Rectal smooth muscle tissue (tissue), 1 donor: Measurements from ENCODE around the gene UBR2.
"Not testable (repeated sequence)": the region's sequence is repeated elsewhere in the genome, so short reads cannot be mapped to it uniquely, and the experiment has no call there.

Experiments
- H3K27ac ChIP-seq: one replicate; pipeline ENCODE4 v1.7.0; 2013; ENCODE audit warnings: low read depth, low read length, inconsistent platforms
- H3K27me3 ChIP-seq: one replicate; pipeline ENCODE4 v1.7.0; 2013; ENCODE audit warnings: low read length; ENCODE audit not compliant: control insufficient read depth, insufficient read depth
- H3K36me3 ChIP-seq: one replicate; pipeline ENCODE4 v1.7.0; 2013; ENCODE audit warnings: low read length; ENCODE audit not compliant: control insufficient read depth, insufficient read depth
- H3K4me1 ChIP-seq: one replicate; pipeline ENCODE4 v1.7.0; 2013; ENCODE audit warnings: low read length; ENCODE audit not compliant: control insufficient read depth, insufficient read depth
- H3K4me3 ChIP-seq: one replicate; pipeline ENCODE4 v1.7.0; 2013; ENCODE audit warnings: low read length
- H3K9ac ChIP-seq: one replicate; pipeline ENCODE4 v1.7.0; 2013; ENCODE audit warnings: low read length

Gene UBR2

DNA sequence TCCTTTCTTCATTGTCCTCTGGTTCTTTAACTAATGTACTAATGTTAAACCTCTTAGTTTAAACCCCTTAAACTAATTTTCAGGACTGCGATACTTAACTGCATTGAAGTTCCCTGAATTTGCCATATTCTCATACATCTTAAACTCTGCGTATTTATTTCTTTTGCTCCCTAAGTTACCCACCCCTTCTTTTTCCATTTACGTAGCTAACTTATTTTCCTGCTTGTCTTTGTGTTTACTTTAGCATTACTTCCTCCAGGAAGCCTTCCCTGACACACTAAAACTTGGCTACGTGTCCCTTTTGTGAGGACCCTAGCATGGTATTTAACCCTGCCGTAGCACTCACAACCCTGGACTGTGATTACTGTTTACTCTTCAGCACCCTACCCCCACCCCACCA is 79.0 kb downstream of the UBR2 start:
- Histone ChIP-seq H3K27ac (no peak overlapping the region), H3K36me3 (peaks cover 19% of the 10 kb centered on the region), H3K9ac (no peak overlapping the region), H3K4me1 (no peaks in the 10 kb centered on the region), H3K27me3 (no peaks in the 10 kb centered on the region), H3K4me3 (no peak overlapping the region)

DNA sequence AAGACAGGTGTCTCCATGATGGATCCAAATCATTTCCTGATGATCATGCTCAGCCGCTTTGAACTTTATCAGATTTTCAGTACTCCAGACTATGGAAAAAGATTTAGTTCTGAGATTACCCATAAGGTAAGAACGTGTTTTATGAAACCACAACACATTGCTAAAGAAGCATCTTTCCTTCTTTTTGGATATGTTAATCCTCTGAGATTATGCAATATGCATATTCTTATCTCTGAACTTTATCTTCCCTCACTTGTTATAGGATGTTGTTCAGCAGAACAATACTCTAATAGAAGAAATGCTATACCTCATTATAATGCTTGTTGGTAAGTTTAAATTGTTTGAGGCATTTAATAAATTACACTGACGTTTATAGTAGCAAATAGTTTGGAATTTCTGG is 80.4 kb downstream of the UBR2 start:
- peaks cover 16% of the 10 kb centered on the region for H3K36me3 ChIP-seq
- H3K4me3 ChIP-seq: no peak overlapping the region
- no peak overlapping the region for H3K9ac ChIP-seq
- H3K4me1 ChIP-seq: no peaks in the 10 kb centered on the region
- no peak overlapping the region for H3K27ac ChIP-seq
- no peaks in the 10 kb centered on the region for H3K27me3 ChIP-seq

DNA sequence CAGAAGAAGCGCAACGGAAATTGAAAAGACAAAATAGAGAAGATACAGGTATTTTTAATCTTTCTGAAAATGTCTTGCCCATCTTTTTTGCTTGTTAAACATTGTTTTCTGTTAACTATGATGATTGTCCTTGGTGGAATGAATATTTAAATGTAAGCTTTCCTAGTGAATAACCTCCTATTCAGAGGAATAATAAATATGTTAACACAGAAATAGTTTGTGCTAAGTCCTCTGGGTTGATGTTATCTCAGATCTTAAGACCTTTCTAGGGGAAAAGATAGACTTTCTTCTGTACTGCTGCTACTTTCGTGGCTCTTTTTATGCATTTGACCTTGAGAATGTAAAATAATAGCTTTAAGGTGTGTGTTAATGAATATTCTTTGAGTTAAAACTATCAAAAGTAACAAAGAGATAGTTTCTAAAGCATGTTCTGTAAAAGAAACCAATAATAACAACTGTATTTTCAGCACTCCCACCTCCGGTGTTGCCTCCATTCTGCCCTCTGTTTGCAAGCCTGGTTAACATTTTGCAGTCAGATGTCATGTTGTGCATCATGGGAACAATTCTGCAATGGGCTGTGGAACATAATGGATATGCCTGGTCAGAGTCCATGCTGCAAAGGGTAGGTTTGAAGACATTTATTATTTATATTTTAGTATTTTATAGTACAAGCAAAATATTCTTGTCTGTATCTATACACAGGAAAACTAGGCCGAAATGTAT is 88.4 kb downstream of the UBR2 start:
- no peaks in the 10 kb centered on the region for H3K4me1 ChIP-seq
- H3K27ac ChIP-seq: no peak overlapping the region
- no peak overlapping the region for H3K4me3 ChIP-seq
- H3K27me3 ChIP-seq: no peaks in the 10 kb centered on the region
- H3K36me3 ChIP-seq: peaks cover 6% of the 10 kb centered on the region
- H3K9ac ChIP-seq: no peak overlapping the region

DNA sequence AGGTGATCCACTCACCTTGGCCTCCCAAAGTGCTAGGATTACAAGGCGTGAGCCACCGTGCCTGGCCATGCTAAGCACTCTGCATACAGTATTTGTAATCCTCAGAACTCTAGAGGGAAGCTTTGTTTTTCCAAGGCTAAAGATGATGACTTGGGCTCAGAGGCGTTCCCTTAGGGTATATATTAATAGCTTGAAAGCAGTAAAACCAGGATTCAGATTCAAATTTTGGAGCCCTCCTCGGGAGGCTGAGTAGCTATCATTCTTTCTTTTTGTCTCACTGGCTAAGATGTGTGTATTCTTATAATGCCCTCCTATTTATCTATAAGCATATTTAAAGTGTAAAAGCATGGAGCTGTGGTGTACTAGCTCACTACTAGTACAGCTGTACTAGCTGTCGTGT is 90.0 kb downstream of the UBR2 start:
- Histone ChIP-seq H3K27me3 (no peaks in the 10 kb centered on the region), H3K9ac (no peak overlapping the region), H3K4me1 (no peaks in the 10 kb centered on the region), H3K36me3 (peaks cover 16% of the 10 kb centered on the region), H3K4me3 (no peak overlapping the region), H3K27ac (no peak overlapping the region)

DNA sequence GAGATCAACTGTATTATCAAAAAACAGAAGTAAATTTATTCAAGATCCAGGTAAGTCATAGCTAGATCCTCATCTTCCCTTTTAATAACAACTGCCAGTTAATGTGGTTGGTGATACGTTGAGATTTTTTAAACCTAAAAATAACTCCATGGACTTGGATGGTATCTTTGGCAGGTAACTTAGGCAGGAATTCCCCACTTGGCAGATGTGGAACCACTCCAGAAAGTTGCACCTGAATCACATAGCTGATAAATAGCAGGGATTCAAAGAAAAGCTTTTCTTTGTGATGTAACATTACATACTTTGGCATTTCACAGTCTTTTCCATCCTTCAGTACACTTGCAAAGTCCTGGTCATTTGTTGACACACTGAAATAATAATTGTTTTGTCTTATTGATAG is 96.0 kb downstream of the UBR2 start:
- no peak overlapping the region for H3K27ac ChIP-seq
- no peak overlapping the region for H3K4me3 ChIP-seq
- peaks cover 23% of the 10 kb centered on the region for H3K36me3 ChIP-seq

DNA sequence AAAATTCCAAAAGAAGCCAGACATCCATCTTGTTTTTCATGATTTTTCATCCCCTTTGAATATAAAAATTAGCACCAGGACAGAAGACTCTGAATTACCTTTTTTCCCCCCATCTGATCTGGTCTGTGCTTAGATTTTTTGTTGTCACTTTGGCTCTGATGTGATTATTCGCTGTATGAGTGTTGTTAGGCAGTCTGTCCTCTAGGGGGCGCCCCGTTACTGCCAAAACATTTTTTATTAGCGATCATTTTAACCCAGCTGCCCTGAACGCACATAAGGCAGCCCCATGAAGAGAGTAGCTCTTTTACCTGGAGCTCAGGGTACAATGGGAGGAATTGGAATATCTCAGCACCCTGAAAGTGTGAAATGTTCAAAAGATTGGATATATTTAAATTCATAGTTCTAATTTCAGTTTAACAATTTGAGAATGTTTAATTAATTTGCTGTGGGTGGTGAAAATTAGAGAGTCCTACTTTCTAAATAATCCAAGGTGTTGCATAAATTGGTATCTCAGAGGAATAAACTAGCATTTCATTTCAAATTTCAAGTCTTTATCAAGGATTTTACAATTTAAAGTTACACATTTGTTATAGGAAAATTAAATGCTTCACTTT is 97.8 kb downstream of the UBR2 start:
- H3K27ac ChIP-seq: no peak overlapping the region
- no peak overlapping the region for H3K9ac ChIP-seq
- peaks cover 3% of the 10 kb centered on the region for H3K4me1 ChIP-seq
- no peaks in the 10 kb centered on the region for H3K27me3 ChIP-seq
- no peak overlapping the region for H3K4me3 ChIP-seq
- peaks cover 28% of the 10 kb centered on the region for H3K36me3 ChIP-seq

More for the DNA sequence above, 96.0 kb downstream of the UBR2 start:
- no peaks in the 10 kb centered on the region for H3K27me3 ChIP-seq
- H3K4me1 ChIP-seq: peaks cover 3% of the 10 kb centered on the region
- H3K9ac ChIP-seq: no peak overlapping the region

DNA sequence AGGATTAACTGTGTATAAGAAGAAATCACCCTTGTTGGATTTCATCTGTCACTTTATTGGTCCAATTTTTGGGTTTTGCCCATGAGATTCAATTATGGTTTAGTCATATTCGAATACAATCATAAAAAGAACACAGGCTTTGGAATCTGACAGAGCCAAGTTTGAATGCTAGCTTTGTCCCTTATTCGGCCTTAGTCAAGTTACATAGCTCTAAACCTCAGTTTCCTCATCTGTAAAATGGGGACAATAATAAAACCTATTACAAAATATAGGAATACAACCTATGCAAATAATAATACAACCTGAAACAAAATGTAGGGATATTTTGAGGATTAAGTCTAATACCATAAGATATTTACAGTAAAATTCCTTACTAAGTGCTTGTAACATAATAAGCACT is 100.9 kb downstream of the UBR2 start:
- Histone ChIP-seq H3K27me3 (no peaks in the 10 kb centered on the region), H3K27ac (no peak overlapping the region), H3K36me3 (peaks cover 20% of the 10 kb centered on the region), H3K9ac (no peak overlapping the region), H3K4me3 (no peak overlapping the region), H3K4me1 (peaks cover 3% of the 10 kb centered on the region)

DNA sequence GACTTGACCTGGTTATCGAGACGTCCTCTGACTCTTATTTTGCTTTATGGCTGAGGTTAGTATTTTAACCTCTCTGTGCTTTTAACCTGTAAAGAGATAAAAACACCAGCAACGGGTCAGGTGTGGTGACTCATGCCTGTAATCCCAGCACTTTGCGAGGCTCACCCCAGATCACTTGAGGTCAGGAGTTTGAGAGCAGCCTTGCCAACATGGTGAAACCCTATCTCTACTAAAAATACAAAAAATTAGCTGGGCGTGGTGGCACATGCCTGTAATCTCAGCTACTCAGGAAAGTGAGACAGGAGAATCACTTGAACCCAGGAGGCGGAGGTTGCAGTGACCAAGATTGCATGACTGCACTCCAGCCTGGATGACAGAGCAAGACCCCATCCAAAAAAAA is 110.5 kb downstream of the UBR2 start:
- H3K27me3 ChIP-seq, H3K9ac ChIP-seq, H3K4me1 ChIP-seq, H3K4me3 ChIP-seq, H3K27ac ChIP-seq: not testable (repeated sequence)
- peaks cover 57% of the 10 kb centered on the region for H3K36me3 ChIP-seq

DNA sequence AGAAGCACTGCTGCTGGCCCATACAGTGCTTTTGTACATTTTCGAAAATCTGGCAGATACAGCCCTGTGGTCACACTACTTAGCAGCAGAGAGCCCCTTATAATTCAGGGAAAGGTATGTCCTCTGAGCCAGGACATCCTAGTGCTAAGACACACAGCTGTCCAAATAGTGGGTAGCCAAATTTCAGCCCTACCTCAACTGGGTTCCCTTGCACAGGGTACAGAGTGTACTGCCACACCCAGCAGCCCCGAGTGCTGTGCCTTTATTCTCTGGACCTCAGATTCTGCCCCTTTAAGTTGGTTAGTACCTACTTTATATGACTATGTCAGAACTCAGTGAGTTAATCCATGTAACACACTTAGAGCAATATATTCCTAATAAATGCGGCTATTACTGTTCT is 111.0 kb downstream of the UBR2 start:
- Histone ChIP-seq H3K4me1 (no peaks in the 10 kb centered on the region), H3K27me3 (no peaks in the 10 kb centered on the region), H3K36me3 (peaks cover 54% of the 10 kb centered on the region), H3K27ac (no peak overlapping the region), H3K4me3 (no peak overlapping the region), H3K9ac (no peak overlapping the region)

DNA sequence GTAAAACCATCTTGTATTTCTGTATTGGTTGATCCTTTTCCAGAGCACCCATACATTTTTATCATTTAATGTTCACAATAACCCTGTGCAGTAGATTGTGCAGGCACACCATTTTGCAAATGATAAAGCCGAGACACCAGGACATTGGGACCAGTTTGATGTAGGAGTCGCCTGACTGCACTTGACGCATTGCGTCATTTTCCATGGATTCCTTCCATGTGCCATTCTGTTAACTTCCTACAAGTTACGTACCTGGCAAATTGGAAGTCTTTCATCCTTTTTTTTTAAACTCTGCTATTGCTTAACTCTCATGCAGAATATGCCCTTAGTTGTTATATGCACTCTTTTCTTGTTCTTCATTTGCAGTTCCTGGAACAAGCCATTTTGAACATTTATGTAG is 115.5 kb downstream of the UBR2 start:
- peaks cover 49% of the 10 kb centered on the region for H3K36me3 ChIP-seq
- no peaks in the 10 kb centered on the region for H3K4me1 ChIP-seq
- no peak overlapping the region for H3K9ac ChIP-seq
- no peak overlapping the region for H3K4me3 ChIP-seq
- no peak overlapping the region for H3K27ac ChIP-seq
- no peaks in the 10 kb centered on the region for H3K27me3 ChIP-seq

DNA sequence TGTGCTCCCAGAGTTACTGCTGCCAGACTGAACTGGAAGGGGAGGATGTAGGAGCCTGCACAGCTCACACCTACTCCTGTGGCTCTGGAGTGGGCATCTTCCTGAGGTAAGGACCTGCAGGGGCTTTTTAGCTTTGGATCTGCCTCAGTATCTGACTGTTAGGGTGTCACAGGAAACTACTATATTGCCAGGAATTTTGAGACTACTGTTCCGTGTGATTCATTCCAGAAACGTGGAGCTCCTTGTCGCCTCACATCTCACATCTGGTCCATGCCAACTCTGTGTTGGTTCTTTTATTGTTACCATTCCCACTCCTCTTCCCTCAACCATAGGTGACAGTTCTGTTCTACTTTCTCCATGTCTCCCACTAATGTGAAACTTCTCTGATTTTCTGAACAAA is 124.5 kb downstream of the UBR2 start:
- Histone ChIP-seq H3K4me3 (no peak overlapping the region), H3K27ac (no peak overlapping the region), H3K36me3 (peaks cover 24% of the 10 kb centered on the region), H3K27me3 (no peaks in the 10 kb centered on the region), H3K9ac (no peak overlapping the region), H3K4me1 (peaks cover 3% of the 10 kb centered on the region)

DNA sequence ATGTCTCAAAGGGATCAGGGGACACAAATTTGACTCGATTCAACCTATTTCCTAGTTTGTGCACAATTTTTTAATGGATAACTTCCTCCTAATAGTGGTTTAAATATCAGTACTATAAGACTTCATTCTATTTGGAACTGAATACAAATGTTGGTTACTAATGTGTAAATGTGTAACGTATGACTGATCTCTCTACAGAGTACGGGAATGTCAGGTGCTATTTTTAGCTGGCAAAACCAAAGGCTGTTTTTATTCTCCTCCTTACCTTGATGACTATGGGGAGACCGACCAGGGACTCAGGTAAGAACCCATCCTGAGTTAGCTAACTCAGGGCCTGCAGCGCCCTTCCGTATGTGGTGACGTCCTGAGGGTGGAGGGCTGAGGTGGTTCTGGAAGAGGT is 125.5 kb downstream of the UBR2 start:
- H3K4me3 ChIP-seq: no peak overlapping the region
- no peaks in the 10 kb centered on the region for H3K27me3 ChIP-seq
- H3K27ac ChIP-seq: no peak overlapping the region
- peaks cover 3% of the 10 kb centered on the region for H3K4me1 ChIP-seq
- no peak overlapping the region for H3K9ac ChIP-seq
- H3K36me3 ChIP-seq: peaks cover 24% of the 10 kb centered on the region

DNA sequence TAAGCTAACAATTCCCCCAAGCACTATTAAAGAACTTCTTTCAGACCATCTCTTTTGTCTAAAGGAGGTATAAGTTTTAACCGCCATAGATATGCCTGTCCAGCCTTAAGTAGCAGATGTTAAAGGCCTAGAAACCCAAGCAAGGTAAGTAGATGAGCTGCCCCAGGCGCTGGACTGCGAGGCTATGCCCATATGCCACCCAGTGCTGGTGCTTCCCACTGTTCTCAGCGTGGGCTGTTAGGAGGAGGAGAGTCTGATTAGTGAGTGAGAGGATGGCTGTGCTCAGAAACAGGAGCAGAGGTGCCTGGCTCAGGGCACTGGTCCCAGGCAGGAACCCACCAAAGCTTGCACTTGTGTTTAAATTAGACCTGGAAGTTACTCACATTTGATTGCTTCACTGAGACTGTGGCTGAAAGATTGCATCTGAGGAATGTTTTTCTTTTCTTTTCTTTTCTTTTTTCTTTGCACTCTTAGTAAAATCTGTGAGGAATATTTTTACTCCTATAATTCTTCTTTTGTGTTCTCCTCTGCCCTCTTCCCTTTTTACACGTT is 126.4 kb downstream of the UBR2 start:
- Histone ChIP-seq H3K4me3 (no peak overlapping the region), H3K27me3 (no peaks in the 10 kb centered on the region), H3K27ac (no peak overlapping the region), H3K36me3 (peaks cover 21% of the 10 kb centered on the region), H3K4me1 (peaks cover 3% of the 10 kb centered on the region), H3K9ac (no peak overlapping the region)
